ENCODE measurements around the gene CEACAM1.

- TF ChIP-seq POLR2A (IDR thresholded peaks at IDR 0.05; ENCODE audit: extremely low read depth, insufficient read length), result no peak
- no peak for TF ChIP-seq CTCF (IDR thresholded peaks at IDR 0.05; ENCODE audit: low read depth, low read length)
These were observed 47.8 kb downstream of the CEACAM1 start for GRCh38 chr19:42480335-42481095.

All from NB4 (cell line).